DOHH2 (cell line): ENCODE results near the gene KLK15.

Experiments used
- CTCF ChIP-seq: fragments of 200-600 bp; sonication (generic); IDR thresholded peaks from one replicate; pipeline ENCODE4 v1.5.1; 2014; ENCODE audit warnings: antibody characterized with exemption, mild to moderate bottlenecking, low read depth, low read length; ENCODE audit not compliant: poor library complexity, severe bottlenecking
- EZH2phosphoT487 ChIP-seq: fragments of 200-600 bp; sonication (generic); IDR thresholded peaks from 2 replicates; pipeline ENCODE4 v1.6.1; 2017; ENCODE audit warnings: borderline replicate concordance, mild to moderate bottlenecking, antibody characterized with exemption, low read length, moderate library complexity, mixed read lengths

- no peak for TF ChIP-seq CTCF
- no peak for TF ChIP-seq EZH2phosphoT487
Measured at GRCh38 chr19:50876456-50876855, 43.1 kb upstream of the KLK15 start.
